HCT116 (cell line): ENCODE results near the gene SLC1A3. TPM values are rescaled to one million over a fixed set of nuclear protein-coding genes. Genes with fewer than 3 reads are reported as not detected.
A peak's percentile ranks its signal among the peaks of the same experiment; 100 is the strongest.

Experiments used
- ATAC-seq: fragments of 200-7000 bp; cut with Tn5 transposase; 2 replicates; pipeline ENCODE4 v1.9.1; 2020; ENCODE audit warnings: mild to moderate bottlenecking, moderate library complexity
- BruUV-seq: library from RNA; stranded (reverse); fragments of 400-500 nt; replicated peaks from 2 replicates; lab custom pipeline; 2021; lab: Mats Ljungman, UMichigan
- CTCF ChIA-PET: fragments of 300-600 bp; sonication (Branson Sonifier 250); formaldehyde crosslinking; loops from one replicate; lab custom pipeline; 2021; ENCODE audit warnings: antibody characterized with exemption; lab: Charles Lee
- POLR2A ChIA-PET: fragments of 300-600, 350-600 bp; sonication (Branson Sonifier 250); formaldehyde crosslinking; loops from one replicate; lab custom pipeline; 2021; ENCODE audit warnings: antibody characterized with exemption; lab: Charles Lee
- RAD21 ChIA-PET, 2 experiments: fragments of 300-600 bp; sonication (Branson Sonifier 250); formaldehyde crosslinking; loops; one replicate each; lab custom pipeline; 2023; ENCODE audit warnings: low total read pairs in 2 of 2; ENCODE audit not compliant: uncharacterized antibody in 2 of 2, unreplicated experiment in 2 of 2, low non-redundant PET in 1 of 2; lab: Charles Lee
- DNase-seq: peaks from one replicate; pipeline ENCODE4 v3.0.0-alpha.2; 2010; ENCODE audit warnings: low read depth, low spot score
- H2AFZ ChIP-seq: fragments of 200-600 bp; shearing (Covaris generic), sonication (generic); 2 replicates; pipeline ENCODE4 v1.6.1; 2017; ENCODE audit warnings: low read depth, mixed run types, mixed read lengths, antibody characterized with exemption, low read length; ENCODE audit not compliant: poor library complexity, severe bottlenecking
- H3K27ac ChIP-seq: 2 replicates; pipeline ENCODE4 v1.5.1; 2012; ENCODE audit warnings: low read depth, low read length
- H3K27me3 ChIP-seq: fragments of 200-600 bp; sonication (generic); 2 replicates; pipeline ENCODE4 v1.6.1; 2016; ENCODE audit warnings: mixed run types, low read length, mixed read lengths; ENCODE audit not compliant: insufficient read depth
- H3K36me3 ChIP-seq, 2 experiments: fragments of 200-500 bp in 1 of 2; fragments of 200-600 bp in 1 of 2; sonication (Bioruptor generic) in 1 of 2; sonication (generic) in 1 of 2; 2 replicates each; pipeline versions ENCODE4 v1.5.1 to v1.6.1; 2014 to 2016; ENCODE audit warnings: low read length in 2 of 2, inconsistent platforms in 1 of 2, mixed read lengths in 1 of 2, mixed run types in 1 of 2; ENCODE audit not compliant: insufficient read depth in 2 of 2, control insufficient read depth in 1 of 2
- H3K4me1 ChIP-seq, 2 experiments: fragments of 200-600 bp in 1 of 2; sonication (generic) in 1 of 2; 2 replicates each; pipeline versions ENCODE4 v1.5.1 to v1.6.1; 2012 to 2017; ENCODE audit warnings: low read length in 2 of 2, inconsistent platforms in 1 of 2, mild to moderate bottlenecking in 1 of 2, mixed read lengths in 1 of 2, mixed run types in 1 of 2, moderate library complexity in 1 of 2; ENCODE audit not compliant: insufficient read depth in 2 of 2, control insufficient read depth in 1 of 2
- H3K4me2 ChIP-seq: fragments of 200-600 bp; sonication (generic); 2 replicates; pipeline ENCODE4 v1.6.1; 2017; ENCODE audit warnings: mixed run types, low read length, mixed read lengths
- H3K4me3 ChIP-seq, 2 experiments: fragments of 200-600 bp in 1 of 2; sonication (generic) in 1 of 2; replicated peaks in 1 of 2; 2 replicates each; pipeline ENCODE4 v1.5.1; 2011 to 2016; ENCODE audit warnings: low read length in 2 of 2, control low read depth in 1 of 2, low read depth in 1 of 2, mild to moderate bottlenecking in 1 of 2, mixed read lengths in 1 of 2, mixed run types in 1 of 2
- H3K79me2 ChIP-seq: fragments of 200-600 bp; sonication (generic); 2 replicates; pipeline ENCODE4 v1.6.1; 2017; ENCODE audit warnings: mild to moderate bottlenecking, mixed run types, low read length, moderate library complexity, mixed read lengths; ENCODE audit not compliant: insufficient read depth
- H3K9ac ChIP-seq: fragments of 200-600 bp; sonication (generic); 2 replicates; pipeline ENCODE4 v1.6.1; 2016; ENCODE audit warnings: low read length, mixed read lengths
- H3K9me2 ChIP-seq: fragments of 200-600 bp; sonication (generic), shearing (Covaris generic); 2 replicates; pipeline ENCODE4 v1.6.1; 2017; ENCODE audit warnings: mixed run types, mild to moderate bottlenecking, moderate library complexity; ENCODE audit not compliant: insufficient read depth
- H3K9me3 ChIP-seq, 2 experiments: fragments of 200-500 bp in 1 of 2; fragments of 200-600 bp in 1 of 2; sonication (Bioruptor generic) in 1 of 2; sonication (generic) in 1 of 2; 2 replicates each; pipeline ENCODE4 v1.6.1; 2014 to 2017; ENCODE audit warnings: low read length in 2 of 2, mixed read lengths in 2 of 2, inconsistent platforms in 1 of 2, low read depth in 1 of 2, mild to moderate bottlenecking in 1 of 2, mixed run types in 1 of 2, moderate library complexity in 1 of 2; ENCODE audit not compliant: control insufficient read depth in 1 of 2, insufficient read depth in 1 of 2
- H4K20me1 ChIP-seq: fragments of 200-600 bp; sonication (generic), shearing (Covaris generic); 2 replicates; pipeline ENCODE4 v1.6.1; 2017; ENCODE audit warnings: mixed run types, mild to moderate bottlenecking, moderate library complexity; ENCODE audit not compliant: insufficient read depth
- CBX3 ChIP-seq: IDR thresholded peaks from 2 replicates; pipeline ENCODE4 v1.6.1; 2012; ENCODE audit warnings: low read depth
- CEBPB ChIP-seq: IDR thresholded peaks from 2 replicates; pipeline ENCODE4 v1.6.1; 2012; ENCODE audit warnings: low read depth
- EGR1 ChIP-seq: IDR thresholded peaks from 2 replicates; pipeline ENCODE4 v1.6.1; 2012; ENCODE audit warnings: low read depth
- ELF1 ChIP-seq: IDR thresholded peaks from 2 replicates; pipeline ENCODE4 v1.6.1; 2012; ENCODE audit warnings: low read depth, borderline replicate concordance
- EZH2 ChIP-seq: fragments of 200-600 bp; sonication (generic); IDR thresholded peaks from 2 replicates; pipeline ENCODE4 v1.6.1; 2017; ENCODE audit warnings: antibody characterized with exemption, mixed run types
- EZH2phosphoT487 ChIP-seq: fragments of 200-600 bp; IDR thresholded peaks from 2 replicates; pipeline ENCODE4 v1.6.1; 2018; ENCODE audit warnings: antibody characterized with exemption, borderline replicate concordance
- FOSL1 ChIP-seq: IDR thresholded peaks from 2 replicates; pipeline ENCODE4 v1.6.1; 2012; ENCODE audit warnings: low read depth
- JUND ChIP-seq: IDR thresholded peaks from 2 replicates; pipeline ENCODE4 v1.6.1; 2012
- MAX ChIP-seq: IDR thresholded peaks from 2 replicates; pipeline ENCODE4 v1.6.1; 2012
- POLR2A ChIP-seq: IDR thresholded peaks from 2 replicates; pipeline ENCODE4 v1.7.0; 2011; ENCODE audit warnings: borderline replicate concordance; ENCODE audit not compliant: insufficient read depth, insufficient read length; ENCODE audit errors: extremely low read depth
- POLR2AphosphoS5 ChIP-seq: IDR thresholded peaks from 2 replicates; pipeline ENCODE4 v1.6.1; 2011; ENCODE audit warnings: mild to moderate bottlenecking, low read depth, low read length, moderate library complexity
- RAD21 ChIP-seq: IDR thresholded peaks from 2 replicates; pipeline ENCODE4 v1.6.1; 2012; ENCODE audit warnings: low read depth, mild to moderate bottlenecking
- REST ChIP-seq: IDR thresholded peaks from 2 replicates; pipeline ENCODE4 v1.6.1; 2012; ENCODE audit warnings: low read depth
- SIN3A ChIP-seq: IDR thresholded peaks from 2 replicates; pipeline ENCODE4 v1.6.1; 2012; ENCODE audit warnings: low read depth
- SP1 ChIP-seq: IDR thresholded peaks from 2 replicates; pipeline ENCODE4 v1.6.1; 2012; ENCODE audit warnings: low read depth
- SRF ChIP-seq: IDR thresholded peaks from 2 replicates; pipeline ENCODE4 v1.6.1; 2012; ENCODE audit warnings: low read depth
- TCF7L2 ChIP-seq: IDR thresholded peaks from 2 replicates; pipeline ENCODE4 v1.7.0; 2011; ENCODE audit warnings: borderline replicate concordance, inconsistent platforms; ENCODE audit not compliant: insufficient read depth, insufficient read length; ENCODE audit errors: extremely low read depth
- YY1 ChIP-seq: IDR thresholded peaks from 2 replicates; pipeline ENCODE4 v1.6.1; 2011; ENCODE audit warnings: low read length, low read depth, moderate library complexity, mild to moderate bottlenecking; ENCODE audit not compliant: insufficient replicate concordance; ENCODE audit errors: extremely low read depth
- ZBTB33 ChIP-seq: IDR thresholded peaks from 2 replicates; pipeline ENCODE4 v1.6.1; 2011; ENCODE audit warnings: mild to moderate bottlenecking, low read length, moderate library complexity; ENCODE audit not compliant: insufficient replicate concordance; ENCODE audit errors: extremely low read depth
- ZFX ChIP-seq: fragments of 450-650 bp; IDR thresholded peaks from 2 replicates; pipeline ENCODE4 v1.6.1; 2017
- ZNF274 ChIP-seq: fragments of 200-500 bp; sonication (Bioruptor generic); IDR thresholded peaks from 2 replicates; pipeline ENCODE4 v1.6.1; 2014; ENCODE audit warnings: mild to moderate bottlenecking, low read depth, low read length, inconsistent platforms
- intact Hi-C: fragments of 100-400 bp; cut with micrococcal nuclease; formaldehyde crosslinking; loops from 2 replicates; pipeline ENCODE4 v1.10.0; 2022
- total RNA-seq: library from RNA; stranded (reverse); gene quantifications from one replicate; pipeline ENCODE4 v1.2.1, GENCODE V29; 2021; ENCODE audit not compliant: unreplicated experiment
- TF ChIP-seq, protein P1 (sequence below): IDR thresholded peaks from 2 replicates; pipeline ENCODE4 v1.6.1; 2012

SLC1A3 gene
- total RNA-seq, 1 experiment from 2014 or later, result 12.9 TPM

DNA sequence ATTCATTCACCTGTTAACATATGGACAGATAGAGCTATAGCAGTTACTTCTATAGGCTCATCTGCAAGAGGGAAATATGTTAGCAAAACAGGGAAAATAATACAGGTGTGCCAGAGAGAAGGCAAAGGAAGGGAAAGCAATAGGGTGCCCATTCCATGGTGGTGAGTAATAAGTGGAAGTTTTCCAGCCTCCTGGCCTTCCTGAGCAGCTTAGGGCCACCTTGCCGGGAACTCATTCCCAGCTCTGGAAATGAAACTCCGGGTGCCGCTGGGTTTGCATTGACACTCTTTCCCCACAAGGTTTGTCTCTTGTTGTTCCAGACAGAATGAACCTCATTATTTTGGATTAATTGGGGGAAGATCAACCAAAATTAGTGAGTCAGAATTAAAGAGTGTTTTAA lies 58.4 kb downstream of the SLC1A3 start:
- intact Hi-C loops, result no loop called here
- Histone ChIP-seq H3K9me3 (no peaks in the 10 kb centered on the region), H3K4me2 (peak overlapping the region; percentile 76), H3K27me3 (no peaks in the 10 kb centered on the region), H2AFZ (peak overlapping the region; percentile 50), H3K4me3 (peak overlapping the region in 1 of 2 experiments; percentile 35; a peak in 2 of 4 replicates), H3K9ac (peak overlapping the region; percentile 38), H3K27ac (peak overlapping the region; percentile 58), H3K79me2 (no peaks in the 10 kb centered on the region), H3K4me1 (peaks cover 14 to 28% of the 10 kb centered on the region in 2 experiments), H4K20me1 (no peaks in the 10 kb centered on the region), H3K36me3 (no peaks in the 10 kb centered on the region), H3K9me2 (no peaks in the 10 kb centered on the region)
- RAD21 ChIA-PET, result interaction anchor here in 1 of 2 experiments (0.7 to 1.3 kb wide), 2 partner anchors 26 to 136 kb away, joined by 3 to 4 read pairs; no protein-coding TSS in a partner anchor
- ATAC-seq (peak; percentile 93), DNase-seq (peak; percentile 57)
- CTCF ChIA-PET, result interaction anchor here (1.2 to 1.9 kb wide), 2 partner anchors 26 to 32 kb away, joined by 4 to 5 read pairs; no protein-coding TSS in a partner anchor
- BruUV-seq, result no TSS peak
- POLR2A ChIA-PET, result interaction anchor here (0.6 kb wide), 1 partner anchor 65 kb away, joined by 4 read pairs; no protein-coding TSS in a partner anchor
- peak; percentile 35; the same call in 1 of the 2 replicates for TF ChIP-seq CEBPB
- no peak for TF ChIP-seq TCF7L2
- TF ChIP-seq ZBTB33, result no peak
- no peak for TF ChIP-seq EZH2phosphoT487
- peak; percentile 25; the same call in 1 of the 2 replicates for TF ChIP-seq POLR2AphosphoS5
- peak; percentile 69 for TF ChIP-seq JUND
- TF ChIP-seq POLR2A, result no peak
- no peak for TF ChIP-seq ZFX
- no peak for TF ChIP-seq ELF1
- TF ChIP-seq REST, result no peak
- TF ChIP-seq, protein P1, sequence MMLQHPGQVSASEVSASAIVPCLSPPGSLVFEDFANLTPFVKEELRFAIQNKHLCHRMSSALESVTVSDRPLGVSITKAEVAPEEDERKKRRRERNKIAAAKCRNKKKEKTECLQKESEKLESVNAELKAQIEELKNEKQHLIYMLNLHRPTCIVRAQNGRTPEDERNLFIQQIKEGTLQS, result no peak
- TF ChIP-seq EGR1, result no peak
- TF ChIP-seq FOSL1, result peak; percentile 77
- peak; percentile 40; the same call in 1 of the 2 replicates for TF ChIP-seq MAX
- no peak for TF ChIP-seq ZNF274
- TF ChIP-seq SP1, result peak; percentile 80
- TF ChIP-seq YY1, result no peak
- TF ChIP-seq SIN3A, result 0 out of 2 replicates have a peak, but pooled peaks have one; percentile 20
- TF ChIP-seq CBX3, result no peak
- 0 out of 2 replicates have a peak, but pooled peaks have one; percentile 30 for TF ChIP-seq SRF
- peak; percentile 12; the same call in 1 of the 2 replicates for TF ChIP-seq RAD21
- no peak for TF ChIP-seq EZH2
